H9 (cell line): ENCODE results near the gene SMIM14. TPM values are rescaled to one million over a fixed set of nuclear protein-coding genes. Genes with fewer than 3 reads are reported as not detected.

ENCODE experiments used
- DNase-seq: peaks from one replicate; pipeline ENCODE4 v3.0.0-alpha.2; 2017
- H2AFZ ChIP-seq: one replicate; pipeline ENCODE4 v1.6.1; 2013; ENCODE audit warnings: mild to moderate bottlenecking, low read length, control low read depth, moderate library complexity
- H2AK5ac ChIP-seq: 2 replicates; pipeline ENCODE4 v1.6.1; 2013; ENCODE audit warnings: low read length, control low read depth, mixed read lengths; ENCODE audit not compliant: insufficient read length
- H2BK120ac ChIP-seq: one replicate; pipeline ENCODE4 v1.6.1; 2013; ENCODE audit warnings: low read depth, mild to moderate bottlenecking, low read length, control low read depth, inconsistent platforms; ENCODE audit not compliant: poor library complexity, severe bottlenecking
- H2BK12ac ChIP-seq: 2 replicates; pipeline ENCODE4 v1.6.1; 2013; ENCODE audit warnings: low read length, control low read depth, mixed read lengths, low read depth; ENCODE audit not compliant: insufficient read length
- H2BK15ac ChIP-seq: 2 replicates; pipeline ENCODE4 v1.6.1; 2013; ENCODE audit warnings: low read depth, low read length, control low read depth
- H2BK20ac ChIP-seq: one replicate; pipeline ENCODE4 v1.6.1; 2013; ENCODE audit warnings: low read depth, mild to moderate bottlenecking, low read length, control low read depth, inconsistent platforms; ENCODE audit not compliant: poor library complexity, severe bottlenecking
- H2BK5ac ChIP-seq: 2 replicates; pipeline ENCODE4 v1.6.1; 2013; ENCODE audit warnings: low read length, control low read depth, mixed read lengths; ENCODE audit not compliant: insufficient read length
- H3K14ac ChIP-seq: 2 replicates; pipeline ENCODE4 v1.6.1; 2013; ENCODE audit warnings: low read length, control low read depth; ENCODE audit not compliant: insufficient read depth
- H3K18ac ChIP-seq: 2 replicates; pipeline ENCODE4 v1.6.1; 2013; ENCODE audit warnings: low read depth, mild to moderate bottlenecking, mixed read lengths, low read length, control low read depth; ENCODE audit not compliant: insufficient read length
- H3K23ac ChIP-seq: 2 replicates; pipeline ENCODE4 v1.6.1; 2013; ENCODE audit warnings: low read length, control low read depth, mixed read lengths, low read depth; ENCODE audit not compliant: insufficient read length
- H3K23me2 ChIP-seq: 2 replicates; pipeline ENCODE4 v1.6.1; 2013; ENCODE audit warnings: low read depth, mild to moderate bottlenecking, mixed read lengths, low read length, control low read depth; ENCODE audit not compliant: insufficient read length, poor library complexity, severe bottlenecking
- H3K27ac ChIP-seq: 2 replicates; pipeline ENCODE4 v1.5.1; 2013; ENCODE audit warnings: low read length, control low read depth, mixed read lengths, low read depth; ENCODE audit not compliant: insufficient read length
- H3K27me3 ChIP-seq: 2 replicates; pipeline ENCODE4 v1.6.1; 2013; ENCODE audit warnings: low read length, control low read depth, inconsistent platforms; ENCODE audit not compliant: insufficient read depth
- H3K4ac ChIP-seq: 2 replicates; pipeline ENCODE4 v1.6.1; 2013; ENCODE audit warnings: low read depth, mild to moderate bottlenecking, control low read depth, inconsistent platforms, low read length, moderate library complexity
- H3K4me1 ChIP-seq: 2 replicates; pipeline ENCODE4 v1.6.1; 2013; ENCODE audit warnings: low read length, control low read depth, inconsistent platforms; ENCODE audit not compliant: insufficient read depth
- H3K4me2 ChIP-seq: 2 replicates; pipeline ENCODE4 v1.6.1; 2013; ENCODE audit warnings: low read length, control low read depth, mixed read lengths; ENCODE audit not compliant: insufficient read length, insufficient read depth
- H3K56ac ChIP-seq: 2 replicates; pipeline ENCODE4 v1.6.1; 2013; ENCODE audit warnings: low read depth, mild to moderate bottlenecking, mixed read lengths, low read length, control low read depth; ENCODE audit not compliant: insufficient read length
- H3K79me1 ChIP-seq: 2 replicates; pipeline ENCODE4 v1.6.1; 2013; ENCODE audit warnings: low read depth, mild to moderate bottlenecking, moderate library complexity, low read length, control low read depth, inconsistent platforms; ENCODE audit not compliant: insufficient read depth, poor library complexity, severe bottlenecking
- H3K79me2 ChIP-seq: 2 replicates; pipeline ENCODE4 v1.6.1; 2013; ENCODE audit warnings: low read length, control low read depth, inconsistent platforms; ENCODE audit not compliant: insufficient read depth
- H3K9ac ChIP-seq: 2 replicates; pipeline ENCODE4 v1.6.1; 2013; ENCODE audit warnings: low read length, control low read depth, mixed read lengths; ENCODE audit not compliant: insufficient read length; ENCODE audit errors: extremely low read depth
- H3K9me3 ChIP-seq: one replicate; pipeline ENCODE4 v1.6.1; 2013; ENCODE audit warnings: low read depth, low read length, inconsistent platforms; ENCODE audit not compliant: control insufficient read depth
- H3T11ph ChIP-seq: one replicate; pipeline ENCODE4 v1.6.1; 2013; ENCODE audit warnings: mild to moderate bottlenecking, low read length, control low read depth, inconsistent platforms
- H4K20me1 ChIP-seq: one replicate; pipeline ENCODE4 v1.6.1; 2013; ENCODE audit not compliant: control insufficient read depth, insufficient read length, insufficient read depth
- H4K5ac ChIP-seq: 2 replicates; pipeline ENCODE4 v1.6.1; 2013; ENCODE audit warnings: low read depth, mild to moderate bottlenecking, mixed read lengths, low read length, control low read depth; ENCODE audit not compliant: insufficient read length
- H4K8ac ChIP-seq: replicated peaks from 2 replicates; pipeline ENCODE4 v1.6.1; 2013; ENCODE audit warnings: low read length, control low read depth, mixed read lengths, low read depth; ENCODE audit not compliant: insufficient read length
- H4K91ac ChIP-seq: 2 replicates; pipeline ENCODE4 v1.6.1; 2013; ENCODE audit warnings: low read depth, mild to moderate bottlenecking, moderate library complexity, mixed read lengths, low read length, control low read depth; ENCODE audit not compliant: insufficient read length
- H3K27ac Mint-ChIP-seq, 3 experiments: 2 replicates in 2 of 3; 3 replicates in 1 of 3; pipeline ENCODE4 v1.8.0; 2020 to 2021; ENCODE audit warnings: mixed read lengths in 3 of 3, mild to moderate bottlenecking in 1 of 3, moderate library complexity in 1 of 3
- H3K27me3 Mint-ChIP-seq: 2 replicates; pipeline ENCODE4 v1.8.0; 2021; ENCODE audit warnings: low read depth, mild to moderate bottlenecking, moderate library complexity, mixed read lengths
- H3K36me3 Mint-ChIP-seq, 3 experiments: 2 replicates in 2 of 3; 3 replicates in 1 of 3; pipeline ENCODE4 v1.8.0; 2020 to 2021; ENCODE audit warnings: low read depth in 3 of 3, mixed read lengths in 3 of 3; ENCODE audit not compliant: insufficient read depth in 1 of 3
- H3K4me1 Mint-ChIP-seq, 2 experiments: 2 replicates each; pipeline ENCODE4 v1.8.0; 2020; ENCODE audit warnings: mixed read lengths in 2 of 2
- H3K4me3 Mint-ChIP-seq, 2 experiments: 2 replicates in 1 of 2; 3 replicates in 1 of 2; pipeline ENCODE4 v1.8.0; 2020 to 2021; ENCODE audit warnings: mild to moderate bottlenecking in 2 of 2, mixed read lengths in 2 of 2, moderate library complexity in 1 of 2
- H3K9me3 Mint-ChIP-seq, 2 experiments: 2 replicates in 1 of 2; 3 replicates in 1 of 2; pipeline ENCODE4 v1.8.0; 2020; ENCODE audit warnings: mild to moderate bottlenecking in 2 of 2, mixed read lengths in 2 of 2, moderate library complexity in 1 of 2
- WGBS: extraction: QIAGEN DNeasy Blood & Tissue Kit; methylation state at CpG from one replicate; pipeline ENCODE4 v1.1.7; 2013; ENCODE audit warnings: missing lambda C conversion rate, low lambda C conversion rate, mixed read lengths; ENCODE audit not compliant: insufficient read length; ENCODE audit errors: extremely low coverage; 5-methylcytosine and 5-hydroxymethylcytosine counted together
- total RNA-seq: library from RNA; stranded (reverse); gene quantifications from 2 replicates; pipeline ENCODE4 v1.2.1, GENCODE V29; 2021
- TF ChIP-seq, protein P1 (sequence below): fragments of 200-600 bp; sonication (generic); conservative IDR thresholded peaks from 3 replicates; pipeline ENCODE4 v1.8.0; 2021; ENCODE audit warnings: antibody characterized with exemption, mild to moderate bottlenecking

The SMIM14 gene
- total RNA-seq, 1 experiment from 2014 or later, result 19.4 TPM

DNA sequence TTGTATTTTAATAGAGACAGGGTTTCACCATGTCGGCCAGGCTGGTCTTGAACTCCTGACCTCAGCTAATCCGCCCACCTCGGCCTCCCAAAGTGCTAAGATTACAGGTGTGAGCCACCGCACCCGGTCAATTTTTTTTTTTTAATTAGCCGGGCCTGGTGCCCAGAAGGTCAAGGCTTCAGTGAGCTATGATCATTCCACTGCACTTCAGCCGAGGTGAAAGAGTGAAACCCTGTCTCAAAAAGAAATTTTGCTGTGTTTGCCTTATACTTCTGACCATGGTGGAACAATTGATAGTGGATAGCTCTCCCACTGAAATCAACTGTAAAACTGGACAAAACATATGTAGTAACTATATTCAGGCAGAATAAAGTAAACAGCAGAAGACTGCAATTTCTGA lies 24.0 kb upstream of the SMIM14 start:
- H2BK12ac ChIP-seq, result no peak overlapping the region
- H3K4me3 Mint-ChIP-seq, result no peak overlapping the region
- H3K36me3 Mint-ChIP-seq, result 0 out of 7 replicates have a peak, but pooled peaks cover 0 to under 1% (median 0%) of the 10 kb centered on the region in 3 experiments
- no peak overlapping the region for H2BK15ac ChIP-seq
- H3K18ac ChIP-seq, result no peak overlapping the region
- WGBS, result no CpG with 5 or more reads among the region's 7 CpGs
- H3K27ac ChIP-seq, result no peak overlapping the region
- H3K4ac ChIP-seq, result no peak overlapping the region
- no peaks in the 10 kb centered on the region for H3K23me2 ChIP-seq
- H3T11ph ChIP-seq, result no peak overlapping the region
- H4K5ac ChIP-seq, result no peak overlapping the region
- no peaks in the 10 kb centered on the region for H4K20me1 ChIP-seq
- no peak overlapping the region for H3K9ac ChIP-seq
- no peak overlapping the region for H4K91ac ChIP-seq
- H2BK20ac ChIP-seq, result no peak overlapping the region
- no peak overlapping the region for H2BK120ac ChIP-seq
- TF ChIP-seq, protein P1, sequence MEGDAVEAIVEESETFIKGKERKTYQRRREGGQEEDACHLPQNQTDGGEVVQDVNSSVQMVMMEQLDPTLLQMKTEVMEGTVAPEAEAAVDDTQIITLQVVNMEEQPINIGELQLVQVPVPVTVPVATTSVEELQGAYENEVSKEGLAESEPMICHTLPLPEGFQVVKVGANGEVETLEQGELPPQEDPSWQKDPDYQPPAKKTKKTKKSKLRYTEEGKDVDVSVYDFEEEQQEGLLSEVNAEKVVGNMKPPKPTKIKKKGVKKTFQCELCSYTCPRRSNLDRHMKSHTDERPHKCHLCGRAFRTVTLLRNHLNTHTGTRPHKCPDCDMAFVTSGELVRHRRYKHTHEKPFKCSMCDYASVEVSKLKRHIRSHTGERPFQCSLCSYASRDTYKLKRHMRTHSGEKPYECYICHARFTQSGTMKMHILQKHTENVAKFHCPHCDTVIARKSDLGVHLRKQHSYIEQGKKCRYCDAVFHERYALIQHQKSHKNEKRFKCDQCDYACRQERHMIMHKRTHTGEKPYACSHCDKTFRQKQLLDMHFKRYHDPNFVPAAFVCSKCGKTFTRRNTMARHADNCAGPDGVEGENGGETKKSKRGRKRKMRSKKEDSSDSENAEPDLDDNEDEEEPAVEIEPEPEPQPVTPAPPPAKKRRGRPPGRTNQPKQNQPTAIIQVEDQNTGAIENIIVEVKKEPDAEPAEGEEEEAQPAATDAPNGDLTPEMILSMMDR, result no peak
- no peak overlapping the region for H2BK5ac ChIP-seq
- no peak overlapping the region for H3K56ac ChIP-seq
- H3K27me3 Mint-ChIP-seq, result no peaks in the 10 kb centered on the region
- H3K14ac ChIP-seq, result no peak overlapping the region
- no peaks in the 10 kb centered on the region for H3K4me1 ChIP-seq
- no peaks in the 10 kb centered on the region for H3K9me3 Mint-ChIP-seq
- no peak for DNase-seq
- no peak overlapping the region for H2AK5ac ChIP-seq
- no peaks in the 10 kb centered on the region for H3K79me2 ChIP-seq
- H3K27ac Mint-ChIP-seq, result no peak overlapping the region
- H2AFZ ChIP-seq, result no peak overlapping the region
- H4K8ac ChIP-seq, result no peak overlapping the region
- no peaks in the 10 kb centered on the region for H3K79me1 ChIP-seq
- no peaks in the 10 kb centered on the region for H3K9me3 ChIP-seq
- no peaks in the 10 kb centered on the region for H3K4me1 Mint-ChIP-seq
- H3K27me3 ChIP-seq, result no peaks in the 10 kb centered on the region
- H3K4me2 ChIP-seq, result no peak overlapping the region
- H3K23ac ChIP-seq, result no peak overlapping the region
